ENCODE measurements around the gene CXXC5. TPM values are rescaled to one million over a fixed set of nuclear protein-coding genes. Genes with fewer than 3 reads are reported as not detected.

The CXXC5 gene
- total RNA-seq, 6 donors from 2014 or later: 25.7 to 39.5 (median 33.0) TPM

GRCh38 chr5:139702548-139702947 is 54.4 kb downstream of the CXXC5 start:
- 85 to 87% methylated on average over 3 of the region's 3 CpGs for WGBS, 2 donors
- Histone ChIP-seq H3K4me3 (no peak overlapping the region), H3K27ac (no peak overlapping the region), H3K36me3 (no peaks in the 10 kb centered on the region), H3K4me1 (peaks cover 14 to 16% (median 15%) of the 10 kb centered on the region in 4 donors), H3K27me3 (no peaks in the 10 kb centered on the region), H3K9me3 (no peaks in the 10 kb centered on the region)
- DNase-seq: no peak
- ATAC-seq (ENCODE audit: low FRiP score in 2 of 2): no peak
- TF ChIP-seq POLR2AphosphoS5 (IDR thresholded peaks at IDR 0.05): no peak
- TF ChIP-seq EP300 (IDR thresholded peaks at IDR 0.05): no peak

- ATAC-seq (ENCODE audit: low FRiP score in 2 of 2) (no peak), DNase-seq (no peak)
- 91 to 94% methylated on average over 4 of the region's 4 CpGs for WGBS, 2 donors
- H3K27me3 ChIP-seq: peaks cover 0 to 6% (median under 1%) of the 10 kb centered on the region in 4 donors
- H3K9me3 ChIP-seq: no peaks in the 10 kb centered on the region
- TF ChIP-seq, protein P1, sequence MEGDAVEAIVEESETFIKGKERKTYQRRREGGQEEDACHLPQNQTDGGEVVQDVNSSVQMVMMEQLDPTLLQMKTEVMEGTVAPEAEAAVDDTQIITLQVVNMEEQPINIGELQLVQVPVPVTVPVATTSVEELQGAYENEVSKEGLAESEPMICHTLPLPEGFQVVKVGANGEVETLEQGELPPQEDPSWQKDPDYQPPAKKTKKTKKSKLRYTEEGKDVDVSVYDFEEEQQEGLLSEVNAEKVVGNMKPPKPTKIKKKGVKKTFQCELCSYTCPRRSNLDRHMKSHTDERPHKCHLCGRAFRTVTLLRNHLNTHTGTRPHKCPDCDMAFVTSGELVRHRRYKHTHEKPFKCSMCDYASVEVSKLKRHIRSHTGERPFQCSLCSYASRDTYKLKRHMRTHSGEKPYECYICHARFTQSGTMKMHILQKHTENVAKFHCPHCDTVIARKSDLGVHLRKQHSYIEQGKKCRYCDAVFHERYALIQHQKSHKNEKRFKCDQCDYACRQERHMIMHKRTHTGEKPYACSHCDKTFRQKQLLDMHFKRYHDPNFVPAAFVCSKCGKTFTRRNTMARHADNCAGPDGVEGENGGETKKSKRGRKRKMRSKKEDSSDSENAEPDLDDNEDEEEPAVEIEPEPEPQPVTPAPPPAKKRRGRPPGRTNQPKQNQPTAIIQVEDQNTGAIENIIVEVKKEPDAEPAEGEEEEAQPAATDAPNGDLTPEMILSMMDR (IDR thresholded peaks at IDR 0.05): no peak
- no peak for TF ChIP-seq POLR2A (IDR thresholded peaks at IDR 0.05)
- TF ChIP-seq EP300 (IDR thresholded peaks at IDR 0.05): no peak
- TF ChIP-seq POLR2AphosphoS5 (IDR thresholded peaks at IDR 0.05): no peak
- H3K4me3 ChIP-seq: no peak overlapping the region
- H3K4me1 ChIP-seq: peaks cover 9 to 13% (median 11%) of the 10 kb centered on the region in 4 donors
- H3K27ac ChIP-seq: no peak overlapping the region
- no peaks in the 10 kb centered on the region for H3K36me3 ChIP-seq
Measured at GRCh38 chr5:139704748-139705147, 56.6 kb downstream of the CXXC5 start.

DNA sequence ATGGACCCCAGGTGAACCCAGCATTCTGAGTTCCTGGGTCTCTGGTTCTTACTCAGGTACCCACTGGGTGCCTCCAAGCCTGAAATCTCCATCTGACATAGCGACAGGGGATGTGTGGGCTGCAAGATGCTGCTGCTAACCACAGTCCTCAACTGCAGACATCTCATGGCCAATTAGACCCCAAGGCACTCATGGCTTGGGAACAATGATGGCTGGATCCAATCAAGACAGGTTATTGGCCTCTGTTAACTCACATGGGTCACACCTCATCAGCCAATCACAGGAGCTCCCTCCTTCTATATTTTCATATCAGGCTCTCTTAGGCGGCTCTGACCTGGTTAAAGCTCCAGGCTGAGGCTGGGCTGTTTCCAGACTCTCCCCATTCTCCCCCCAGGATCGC is 57.0 kb downstream of the CXXC5 start:
- WGBS, 2 donors: 70 to 71% methylated on average over 2 to 3 of the region's 3 CpGs
- no peak for ATAC-seq (ENCODE audit: low FRiP score in 2 of 2)
- H3K4me3 ChIP-seq: no peak overlapping the region
- H3K4me1 ChIP-seq: peaks cover 13 to 18% (median 15%) of the 10 kb centered on the region in 4 donors
- no peak for TF ChIP-seq POLR2AphosphoS5 (IDR thresholded peaks at IDR 0.05)
- no peak for TF ChIP-seq POLR2A (IDR thresholded peaks at IDR 0.05)
- no peak for TF ChIP-seq EP300 (IDR thresholded peaks at IDR 0.05)
- TF ChIP-seq, protein P1 (IDR thresholded peaks at IDR 0.05): no peak
- DNase-seq: no peak
- H3K27ac ChIP-seq: no peak overlapping the region
- H3K9me3 ChIP-seq: no peaks in the 10 kb centered on the region
- H3K36me3 ChIP-seq: no peaks in the 10 kb centered on the region
- H3K27me3 ChIP-seq: peaks cover 0 to 10% (median 3%) of the 10 kb centered on the region in 4 donors

DNA sequence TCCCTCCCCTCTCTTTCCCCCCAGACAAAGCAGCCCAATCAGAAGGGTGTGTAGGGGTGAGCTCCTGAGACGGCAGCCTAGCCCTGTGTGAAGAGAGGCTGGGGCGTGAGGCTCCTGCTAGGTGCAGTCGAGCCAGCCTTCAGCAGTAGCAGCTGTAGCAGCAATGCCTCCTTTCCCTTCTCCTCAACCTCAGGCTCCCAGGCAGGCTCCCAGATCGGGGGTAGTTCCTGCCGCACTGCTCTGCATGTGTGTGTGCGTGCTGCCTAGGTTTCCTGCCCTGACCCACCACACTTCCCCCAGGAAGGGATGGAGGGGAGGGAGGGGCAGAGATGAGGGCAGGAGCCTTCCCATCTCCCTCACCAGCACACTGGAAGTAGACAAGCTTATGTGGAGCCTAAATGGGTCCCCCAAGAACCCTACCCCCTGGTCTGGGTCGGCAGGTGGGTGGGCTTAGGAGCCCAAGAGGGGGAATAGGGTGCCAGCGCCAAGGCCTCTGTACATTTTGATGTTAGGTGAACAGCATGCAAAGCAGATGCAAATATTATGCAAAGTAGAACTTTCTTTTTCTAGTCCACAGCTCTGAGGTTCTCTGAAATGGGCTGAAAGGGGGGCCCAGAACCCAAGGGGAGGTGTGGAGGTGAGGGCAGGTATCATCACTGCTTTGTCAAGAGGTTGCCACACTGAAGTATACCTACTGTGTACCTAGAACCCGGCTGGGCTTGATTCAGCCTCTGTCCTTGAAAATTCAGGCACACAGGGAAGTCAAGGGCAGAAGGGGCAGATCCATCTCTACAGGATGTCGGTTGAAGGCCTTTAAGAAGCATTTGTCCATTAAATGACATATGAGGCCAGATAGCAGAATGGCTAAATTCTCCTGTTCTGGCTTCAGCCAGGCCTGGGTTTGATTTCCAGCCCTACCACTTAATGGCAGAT is 57.8 kb downstream of the CXXC5 start:
- no peak overlapping the region for H3K27ac ChIP-seq

GRCh38 chr5:139707445-139708003 is 59.4 kb downstream of the CXXC5 start:
- no peak overlapping the region for H3K27ac ChIP-seq

More for the DNA sequence above, 57.8 kb downstream of the CXXC5 start:
- H3K36me3 ChIP-seq: no peaks in the 10 kb centered on the region
- peaks cover 20 to 25% (median 23%) of the 10 kb centered on the region in 4 donors for H3K4me1 ChIP-seq
- H3K27me3 ChIP-seq: peaks cover 0 to 16% (median 7%) of the 10 kb centered on the region in 4 donors
- WGBS, 2 donors: 62 to 74% methylated on average over 10 of the region's 10 CpGs
- no peaks in the 10 kb centered on the region for H3K9me3 ChIP-seq
- no peak overlapping the region for H3K4me3 ChIP-seq
- TF ChIP-seq EP300 (IDR thresholded peaks at IDR 0.05) (no peak), POLR2AphosphoS5 (IDR thresholded peaks at IDR 0.05) (no peak), POLR2A (IDR thresholded peaks at IDR 0.05) (no peak)
- TF ChIP-seq, protein P1 (IDR thresholded peaks at IDR 0.05): no peak
- no peak for ATAC-seq (ENCODE audit: low FRiP score in 2 of 2)
- DNase-seq: no peak

More at GRCh38 chr5:139707445-139708003, 59.4 kb downstream of the CXXC5 start:
- no peak for TF ChIP-seq EP300 (IDR thresholded peaks at IDR 0.05)
- TF ChIP-seq POLR2A (IDR thresholded peaks at IDR 0.05): no peak
- TF ChIP-seq, protein P1 (IDR thresholded peaks at IDR 0.05): no peak
- TF ChIP-seq POLR2AphosphoS5 (IDR thresholded peaks at IDR 0.05): no peak
- DNase-seq: no peak
- Histone ChIP-seq H3K36me3 (no peaks in the 10 kb centered on the region), H3K4me1 (peaks cover 32 to 35% (median 33%) of the 10 kb centered on the region in 4 donors), H3K4me3 (no peak overlapping the region), H3K9me3 (no peaks in the 10 kb centered on the region), H3K27me3 (peaks cover 0 to 28% (median 7%) of the 10 kb centered on the region in 4 donors)
- ATAC-seq (ENCODE audit: low FRiP score in 2 of 2): no peak
- WGBS, 2 donors: 78 to 85% methylated on average over 5 of the region's 5 CpGs
